ENCODE data around the gene VPS33B. TPM values are rescaled to one million over a fixed set of nuclear protein-coding genes. Genes with fewer than 3 reads are reported as not detected.
A peak's percentile ranks its signal among the peaks of the same experiment; 100 is the strongest.
"Not testable (repeated sequence)": the region's sequence is repeated elsewhere in the genome, so short reads cannot be mapped to it uniquely, and the experiment has no call there.

VPS33B gene
- total RNA-seq, 1 experiment from 2014 or later: 8.6 TPM

GRCh38 chr15:91047545-91048199 is 25.3 kb upstream of the VPS33B start:
- peak; percentile 26 to 63 for DNase-seq

DNA sequence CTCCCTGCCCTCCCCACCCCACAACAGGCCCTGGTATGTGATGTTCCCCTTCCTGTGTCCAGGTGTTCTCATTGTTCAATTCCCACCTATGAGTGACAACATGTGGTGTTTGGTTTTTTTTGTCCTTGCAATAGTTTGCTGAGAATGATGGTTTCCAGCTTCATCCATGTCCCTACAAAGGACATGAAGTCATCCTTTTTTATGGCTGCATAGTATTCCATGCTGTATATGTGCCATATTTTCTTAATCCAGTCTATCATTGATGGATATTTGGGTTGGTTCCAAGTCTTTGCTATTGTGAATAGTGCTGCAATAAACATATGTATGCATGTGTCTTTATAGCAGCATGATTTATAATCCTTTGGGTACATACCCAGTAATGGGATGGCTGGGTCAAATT is 23.7 kb upstream of the VPS33B start:
- not testable (repeated sequence) for DNase-seq; H3K27ac ChIP-seq; H3K9me3 ChIP-seq (replicated peaks); H3K4me3 ChIP-seq; H3K36me3 ChIP-seq; H3K27me3 ChIP-seq
- peaks cover 18% of the 10 kb centered on the region for H3K4me1 ChIP-seq

More at GRCh38 chr15:91047545-91048199, 25.3 kb upstream of the VPS33B start:
- Histone ChIP-seq H3K27ac (no peak overlapping the region), H3K27me3 (no peaks in the 10 kb centered on the region; the same call in 1 of the 2 replicates), H3K4me1 (peaks cover 18% of the 10 kb centered on the region), H3K36me3 (no peaks in the 10 kb centered on the region), H3K9me3 (replicated peaks) (peaks cover 9% of the 10 kb centered on the region), H3K4me3 (no peak overlapping the region)

- Histone ChIP-seq H3K9me3 (replicated peaks) (peaks cover 9% of the 10 kb centered on the region), H3K27ac (no peak overlapping the region), H3K36me3 (no peaks in the 10 kb centered on the region), H3K4me1 (peaks cover 18% of the 10 kb centered on the region), H3K27me3 (no peaks in the 10 kb centered on the region), H3K4me3 (no peak overlapping the region)
- no peak for DNase-seq
Measured at GRCh38 chr15:91045065-91045464, 22.7 kb upstream of the VPS33B start.

GRCh38 chr15:91043202-91043874 is 20.9 kb upstream of the VPS33B start:
- Histone ChIP-seq H3K27me3 (peaks cover 4% of the 10 kb centered on the region), H3K4me3 (no peak overlapping the region), H3K27ac (no peak overlapping the region), H3K9me3 (replicated peaks) (peaks cover 9% of the 10 kb centered on the region), H3K36me3 (no peaks in the 10 kb centered on the region), H3K4me1 (peaks cover 18% of the 10 kb centered on the region)
- peak; percentile 33 to 43 for DNase-seq

DNA sequence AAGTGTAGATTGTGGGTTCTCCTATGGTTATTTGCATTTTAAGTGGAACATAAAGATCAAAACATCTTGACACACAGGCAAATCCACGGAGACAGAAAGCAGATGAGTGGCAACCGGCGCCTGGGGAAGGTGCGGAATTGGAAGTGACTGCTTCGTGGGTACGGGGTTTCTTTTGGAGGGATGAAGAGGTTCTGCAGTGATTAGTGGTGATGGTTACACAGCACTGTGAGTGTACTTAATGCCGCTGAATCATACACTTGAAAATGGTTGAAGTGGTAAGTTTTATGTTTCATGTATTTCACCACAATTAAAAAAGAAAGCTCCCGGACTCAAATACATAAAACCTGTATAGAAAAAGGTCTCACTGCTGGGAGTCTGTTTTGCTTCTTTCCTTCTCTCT is 18.5 kb upstream of the VPS33B start:
- Histone ChIP-seq H3K9me3 (replicated peaks) (peaks cover 2% of the 10 kb centered on the region; the same call in 1 of the 2 replicates), H3K4me3 (no peak overlapping the region), H3K27me3 (peaks cover 22% of the 10 kb centered on the region), H3K27ac (no peak overlapping the region), H3K4me1 (peaks cover 11% of the 10 kb centered on the region), H3K36me3 (no peaks in the 10 kb centered on the region)
- DNase-seq: no peak

- no peaks in the 10 kb centered on the region for H3K9me3 ChIP-seq (replicated peaks)
- DNase-seq: no peak
Measured at GRCh38 chr15:91039996-91040395, 17.6 kb upstream of the VPS33B start.

GRCh38 chr15:91032919-91033803 is 10.8 kb upstream of the VPS33B start:
- Histone ChIP-seq H3K36me3 (no peaks in the 10 kb centered on the region), H3K4me1 (no peaks in the 10 kb centered on the region), H3K27me3 (peaks cover 31% of the 10 kb centered on the region), H3K4me3 (no peak overlapping the region), H3K9me3 (replicated peaks) (no peaks in the 10 kb centered on the region), H3K27ac (no peak overlapping the region)
- DNase-seq: peak in 1 of 2 experiments; percentile 38

More at GRCh38 chr15:91039996-91040395, 17.6 kb upstream of the VPS33B start:
- Histone ChIP-seq H3K27me3 (peaks cover 25% of the 10 kb centered on the region), H3K4me1 (peaks cover 11% of the 10 kb centered on the region), H3K36me3 (no peaks in the 10 kb centered on the region), H3K27ac (no peak overlapping the region), H3K4me3 (no peak overlapping the region)

DNA sequence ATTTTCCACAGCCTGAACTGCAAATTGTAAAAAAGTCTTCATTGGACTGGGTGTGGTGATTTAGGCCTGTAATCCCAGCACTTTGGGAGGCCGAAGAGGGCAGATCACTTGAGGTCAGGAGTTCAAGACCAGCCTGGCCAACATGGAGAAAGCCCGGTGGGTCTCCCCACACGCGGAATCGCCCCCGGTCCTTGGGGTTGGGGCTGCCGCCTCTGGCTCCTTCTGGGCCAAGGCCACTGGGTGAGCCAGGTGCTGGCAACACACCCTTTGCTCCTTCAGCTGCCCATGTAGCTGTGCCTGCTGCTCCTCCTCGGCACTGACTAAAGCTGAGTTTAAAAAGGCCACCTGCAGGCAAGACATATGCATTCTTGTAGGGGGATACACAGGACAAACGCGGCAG is 9.4 kb upstream of the VPS33B start:
- Histone ChIP-seq H3K9me3 (replicated peaks) (no peaks in the 10 kb centered on the region), H3K4me1 (no peaks in the 10 kb centered on the region), H3K27me3 (peaks cover 19% of the 10 kb centered on the region), H3K4me3 (no peak overlapping the region), H3K27ac (no peak overlapping the region), H3K36me3 (no peaks in the 10 kb centered on the region)
- no peak for DNase-seq

DNA sequence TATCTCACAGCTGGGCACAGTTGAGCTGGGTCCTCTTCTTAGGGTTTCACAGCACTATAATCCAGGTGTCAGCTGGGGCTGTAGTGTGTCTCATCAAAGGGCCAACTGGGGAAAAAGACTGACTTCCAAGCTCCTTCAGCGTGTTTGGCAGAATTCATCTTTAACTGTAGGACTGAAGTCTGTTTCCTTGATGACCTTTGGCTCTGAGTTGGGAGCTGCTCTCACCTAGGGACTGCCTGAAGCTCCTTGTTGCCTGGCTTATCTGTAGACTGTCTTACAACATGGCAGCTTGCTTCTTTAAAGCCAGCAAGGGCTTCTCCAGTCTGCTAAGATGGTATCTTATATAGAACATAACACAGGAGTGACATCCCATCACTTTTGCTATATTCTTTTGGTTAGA is 5.3 kb upstream of the VPS33B start:
- H3K27ac ChIP-seq: no peak overlapping the region
- H3K4me3 ChIP-seq: no peak overlapping the region
- no peaks in the 10 kb centered on the region for H3K36me3 ChIP-seq

GRCh38 chr15:91023720-91024119 is 1.3 kb upstream of the VPS33B start:
- H3K27ac ChIP-seq: no peak overlapping the region
- no peaks in the 10 kb centered on the region for H3K36me3 ChIP-seq
- H3K9me3 ChIP-seq (replicated peaks): no peaks in the 10 kb centered on the region
- no peaks in the 10 kb centered on the region for H3K27me3 ChIP-seq
- no peak for DNase-seq
- no peak overlapping the region for H3K4me3 ChIP-seq
- peaks cover 2% of the 10 kb centered on the region; the same call in 1 of the 2 replicates for H3K4me1 ChIP-seq

More for the DNA sequence above, 5.3 kb upstream of the VPS33B start:
- no peak for DNase-seq
- H3K4me1 ChIP-seq: no peaks in the 10 kb centered on the region
- no peaks in the 10 kb centered on the region for H3K9me3 ChIP-seq (replicated peaks)
- H3K27me3 ChIP-seq: peaks cover 4% of the 10 kb centered on the region

DNA sequence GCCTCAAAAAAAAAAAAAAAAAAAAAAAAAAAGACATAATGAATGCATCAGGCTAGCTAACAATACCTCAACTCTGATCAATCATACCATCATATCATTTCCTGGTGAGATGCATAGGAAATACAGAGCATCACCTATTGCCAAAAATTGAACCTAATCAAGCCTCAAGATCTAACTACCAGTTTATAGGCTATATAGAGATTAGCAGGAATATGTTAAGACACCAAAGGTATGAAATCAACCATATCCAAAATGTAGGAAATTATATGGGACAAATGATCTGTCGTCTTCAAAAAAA is 387 bp upstream of the VPS33B start:
- peak overlapping the region; percentile 17; the same call in 1 of the 2 replicates for H3K27ac ChIP-seq
- H3K27me3 ChIP-seq: no peaks in the 10 kb centered on the region

GRCh38 chr15:91021516-91022074 is 799 bp downstream of the VPS33B start:
- Histone ChIP-seq H3K9me3 (replicated peaks) (no peaks in the 10 kb centered on the region), H3K36me3 (no peaks in the 10 kb centered on the region), H3K27ac (no peak overlapping the region), H3K27me3 (no peaks in the 10 kb centered on the region), H3K4me1 (peaks cover 2% of the 10 kb centered on the region; the same call in 1 of the 2 replicates), H3K4me3 (peak overlapping the region; percentile 78)
- no peak for DNase-seq

More for the DNA sequence above, 387 bp upstream of the VPS33B start:
- no peak for DNase-seq
- H3K4me3 ChIP-seq: peak overlapping the region; percentile 78
- H3K36me3 ChIP-seq: no peaks in the 10 kb centered on the region
- no peaks in the 10 kb centered on the region for H3K9me3 ChIP-seq (replicated peaks)
- peaks cover 2% of the 10 kb centered on the region; the same call in 1 of the 2 replicates for H3K4me1 ChIP-seq

DNA sequence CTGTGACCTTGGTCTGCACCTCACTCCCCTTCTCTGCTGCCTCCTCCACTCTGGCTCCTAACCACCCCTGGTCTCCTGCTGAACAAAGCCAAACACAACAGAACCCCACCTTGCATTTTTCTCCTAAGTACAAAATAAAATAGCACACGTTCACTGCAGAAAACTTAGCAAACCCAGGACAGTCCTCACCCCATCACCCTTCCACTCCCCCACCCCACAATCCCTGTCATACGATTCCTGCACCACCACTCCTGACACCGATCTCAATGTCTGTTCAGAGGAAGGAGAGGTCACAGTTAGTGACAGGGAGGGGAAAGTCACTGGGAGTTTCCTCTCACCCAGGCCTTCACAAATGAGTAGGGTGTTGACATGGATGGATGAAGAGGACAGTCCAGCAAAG is 4.2 kb downstream of the VPS33B start:
- DNase-seq: no peak
- H3K27me3 ChIP-seq: no peaks in the 10 kb centered on the region
- H3K9me3 ChIP-seq (replicated peaks): no peaks in the 10 kb centered on the region
- no peak overlapping the region for H3K4me3 ChIP-seq
- peaks cover 4% of the 10 kb centered on the region for H3K36me3 ChIP-seq
- H3K27ac ChIP-seq: no peak overlapping the region
- H3K4me1 ChIP-seq: peaks cover 2% of the 10 kb centered on the region; the same call in 1 of the 2 replicates

DNA sequence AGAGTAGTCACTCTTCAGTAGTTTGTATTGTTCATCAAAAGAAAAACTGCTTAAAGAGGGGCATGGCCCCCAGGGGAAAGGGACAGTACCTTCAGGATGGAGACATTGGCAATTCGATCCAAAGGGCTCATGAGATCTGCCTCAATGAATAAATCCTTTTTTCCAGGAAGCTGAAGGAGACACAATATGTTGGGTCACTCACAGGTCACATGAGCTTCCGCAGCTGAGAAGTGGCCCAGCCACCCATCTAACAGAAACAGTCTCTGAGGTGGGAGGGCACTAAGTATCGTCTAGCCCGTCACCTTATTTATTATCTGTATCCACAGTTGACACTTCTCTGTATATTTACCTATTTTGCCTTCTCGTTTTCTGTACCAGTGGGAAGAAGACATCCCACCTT is 4.7 kb downstream of the VPS33B start:
- Histone ChIP-seq H3K27ac (no peak overlapping the region), H3K4me3 (no peak overlapping the region), H3K4me1 (peaks cover 2% of the 10 kb centered on the region; the same call in 1 of the 2 replicates), H3K9me3 (replicated peaks) (no peaks in the 10 kb centered on the region), H3K36me3 (peaks cover 6% of the 10 kb centered on the region), H3K27me3 (no peaks in the 10 kb centered on the region)
- DNase-seq: no peak

Data from SJCRH30 (cell line).